Cardiac septum (tissue), 1 donor: ENCODE results near the gene CEP19. TPM values are rescaled to one million over a fixed set of nuclear protein-coding genes. Genes with fewer than 3 reads are reported as not detected.
A peak's percentile ranks its signal among the peaks of the same experiment; 100 is the strongest.
"Not testable (repeated sequence)": the region's sequence is repeated elsewhere in the genome, so short reads cannot be mapped to it uniquely, and the experiment has no call there.

Experiments used
- DNase-seq: peaks from one replicate; pipeline ENCODE4 v3.0.0-alpha.2; 2020; ENCODE audit warnings: low spot score
- intact Hi-C: fragments of 100-400 bp; cut with DNase I; formaldehyde crosslinking; loops from one replicate; pipeline ENCODE4 v1.14.0; 2022
- long read RNA-seq: library from polyadenylated mRNA; unstranded; transcript quantifications from one replicate; pipeline ENCODE4 v2.0.0, GENCODE V29; 2021
- total RNA-seq: library from RNA; stranded (reverse); fragmentation: NEBNext Ultra II Directional; extraction: Animal tissue kit (Norgen Biotek cat#: 25700); gene quantifications from one replicate; pipeline ENCODE4 v1.2.1, GENCODE V29; 2021
- donor health status: DM: no; HTN: no; CAD: no.

Gene CEP19
- 1.2 TPM for total RNA-seq
- long read RNA-seq, partial matches to known transcripts, result 0 of 1 reads
- long read RNA-seq, other reads (novel, unspliced or antisense), result 0 of 1 reads

- intact Hi-C loops, result loop anchor here (1.0 to 10.0 kb wide), 2 partner anchors 27 to 153 kb away; partner anchors contain the start of genes PAK2 and SENP5
- DNase-seq, result peak; percentile 96
These were observed at the start of gene CEP19, which contains the start of gene PIGX for GRCh38 chr3:196711838-196712513. CEP19 (minus strand) TSS chr3:196712250; CDS start chr3:196708657, 3,593 bp downstream. PIGX (plus strand) TSS chr3:196712377.

GRCh38 chr3:196757876-196758739, 46.1 kb upstream of the CEP19 start:
- DNase-seq, result no peak
- intact Hi-C loops, result no loop called here

GRCh38 chr3:196756732-196757131, 44.7 kb upstream of the CEP19 start:
- intact Hi-C loops, result no loop called here
- DNase-seq, result no peak

GRCh38 chr3:196754091-196754981, 42.3 kb upstream of the CEP19 start:
- DNase-seq, result no peak
- intact Hi-C loops, result no loop called here

GRCh38 chr3:196753201-196753600, 41.2 kb upstream of the CEP19 start:
- no peak for DNase-seq
- intact Hi-C loops, result no loop called here

GRCh38 chr3:196749125-196749524, 37.1 kb upstream of the CEP19 start:
- no peak for DNase-seq
- intact Hi-C loops, result no loop called here

- intact Hi-C loops, DNase-seq: not testable (repeated sequence)
These were observed 31.5 kb upstream of the CEP19 start for GRCh38 chr3:196743569-196743968.

GRCh38 chr3:196741249-196741889, 29.3 kb upstream of the CEP19 start:
- no peak for DNase-seq
- intact Hi-C loops, result no loop called here

- DNase-seq, result no peak
- intact Hi-C loops, result no loop called here
These were observed 28.6 kb upstream of the CEP19 start for GRCh38 chr3:196740481-196741248.

- intact Hi-C loops, result loop anchor here (1.0 kb wide), 2 partner anchors 28 to 127 kb away; partner anchors contain the start of genes CEP19, PIGX and SENP5
These were observed 27.8 kb upstream of the CEP19 start, which contains the start of gene PAK2 for GRCh38 chr3:196739671-196740480. PAK2 (plus strand) TSS chr3:196739857; CDS start chr3:196782647, 42,790 bp downstream.

GRCh38 chr3:196737655-196738054, 25.6 kb upstream of the CEP19 start:
- intact Hi-C loops, result no loop called here
- DNase-seq, result no peak

More at GRCh38 chr3:196739671-196740480, 27.8 kb upstream of the CEP19 start, which contains the start of gene PAK2:
- DNase-seq, result peak; percentile 98

GRCh38 chr3:196736670-196737374, 24.8 kb upstream of the CEP19 start:
- intact Hi-C loops, result no loop called here
- DNase-seq, result no peak

- intact Hi-C loops, result no loop called here
- DNase-seq, result no peak
These were observed 23.7 kb upstream of the CEP19 start for GRCh38 chr3:196735751-196736150.

- no peak for DNase-seq
- intact Hi-C loops, result no loop called here
These were observed 15.0 kb upstream of the CEP19 start for GRCh38 chr3:196726788-196727675.

GRCh38 chr3:196721097-196721496, 9.0 kb upstream of the CEP19 start:
- DNase-seq, result no peak
- intact Hi-C loops, result no loop called here

GRCh38 chr3:196717162-196717561, 5.1 kb upstream of the CEP19 start:
- intact Hi-C loops, result loop anchor here (10.0 kb wide), 1 partner anchor 148 kb away; the partner anchor contains the start of gene SENP5
- not testable (repeated sequence) for DNase-seq
